ENCODE measurements around the gene CAMKK1. TPM values are rescaled to one million over a fixed set of nuclear protein-coding genes. Genes with fewer than 3 reads are reported as not detected.

Gene CAMKK1
- polyA plus RNA-seq, 1 of the 3 experiments (the other 2 are of a cell fraction): 6.8 TPM

- Histone ChIP-seq H3K9ac (no peak overlapping the region), H4K20me1 (ENCODE audit: insufficient read depth) (no peaks in the 10 kb centered on the region), H3K27me3 (ENCODE audit: insufficient read depth) (no peaks in the 10 kb centered on the region), H3K79me2 (ENCODE audit: insufficient read depth) (no peaks in the 10 kb centered on the region), H3K9me2 (no peaks in the 10 kb centered on the region), H3F3A (replicated peaks; ENCODE audit: insufficient read depth) (no peaks in the 10 kb centered on the region), H3K4me3 (ENCODE audit: low read depth in 2 of 2, low read length in 1 of 2) (no peak overlapping the region), H3K4me2 (no peak overlapping the region), H3K36me3 (replicated peaks in 1 of 2; ENCODE audit: control insufficient read depth in 1 of 2, insufficient read depth in 2 of 2, low read length in 1 of 2) (no peaks in the 10 kb centered on the region), H3K27ac (ENCODE audit: low read depth in 2 of 2, low read length in 1 of 2) (no peak overlapping the region), H3K4me1 (ENCODE audit: control insufficient read depth in 1 of 2, insufficient read depth in 2 of 2, low read depth in 1 of 2, low read length in 1 of 2) (peaks cover 0 to 18% of the 10 kb centered on the region in 2 experiments; a peak in 1 of 4 replicates), H2AFZ (ENCODE audit: low read depth) (no peak overlapping the region), H3K9me3 (no peaks in the 10 kb centered on the region)
- 85% methylated on average over 9 of the region's 13 CpGs for WGBS (ENCODE audit: low lambda C conversion rate)
- CTCF ChIA-PET: interaction anchor here (1.9 to 3.2 kb wide), 3 partner anchors 89 to 178 kb away, joined by 5 to 49 read pairs (median 19); no protein-coding TSS in a partner anchor
- TF ChIP-seq, protein P1, sequence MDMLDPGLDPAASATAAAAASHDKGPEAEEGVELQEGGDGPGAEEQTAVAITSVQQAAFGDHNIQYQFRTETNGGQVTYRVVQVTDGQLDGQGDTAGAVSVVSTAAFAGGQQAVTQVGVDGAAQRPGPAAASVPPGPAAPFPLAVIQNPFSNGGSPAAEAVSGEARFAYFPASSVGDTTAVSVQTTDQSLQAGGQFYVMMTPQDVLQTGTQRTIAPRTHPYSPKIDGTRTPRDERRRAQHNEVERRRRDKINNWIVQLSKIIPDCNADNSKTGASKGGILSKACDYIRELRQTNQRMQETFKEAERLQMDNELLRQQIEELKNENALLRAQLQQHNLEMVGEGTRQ (IDR thresholded peaks at IDR 0.05; ENCODE audit: borderline replicate concordance, low read depth, low read length): no peak
- TF ChIP-seq JUND (IDR thresholded peaks at IDR 0.05) (no peak), RCOR1 (IDR thresholded peaks at IDR 0.05; ENCODE audit: low read length) (no peak), RAD21 (IDR thresholded peaks at IDR 0.05; ENCODE audit: low read length) (no peak)
- no peak for DNase-seq
- POLR2A ChIA-PET: no interaction called here
These were observed 22.7 kb upstream of the CAMKK1 start for GRCh38 chr17:3915581-3915994.

DNA sequence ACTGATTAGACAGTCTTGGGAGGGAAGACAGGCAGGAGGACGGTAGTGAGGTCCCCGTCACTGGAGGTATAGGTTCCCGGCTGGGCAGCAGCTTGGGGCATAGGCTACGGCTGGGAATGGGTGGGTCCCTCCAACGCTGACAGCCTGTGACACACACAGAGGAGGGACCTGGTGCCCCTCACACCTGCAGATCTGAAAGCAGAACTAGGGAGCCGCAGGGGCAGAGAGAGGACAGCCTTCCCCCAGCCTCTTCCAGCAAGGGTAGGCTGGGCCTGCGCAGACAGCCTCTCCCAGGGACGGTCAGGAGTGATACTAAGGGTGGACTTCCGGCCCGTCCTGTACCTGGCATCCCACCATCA, 21.4 kb upstream of the CAMKK1 start:
- 94% methylated on average over 10 of the region's 10 CpGs for WGBS (ENCODE audit: low lambda C conversion rate)
- H3K4me2 ChIP-seq: no peak overlapping the region
- no peaks in the 10 kb centered on the region for H3K9me2 ChIP-seq
- no peak overlapping the region for H3K4me3 ChIP-seq (ENCODE audit: low read depth in 2 of 2, low read length in 1 of 2)
- H2AFZ ChIP-seq (ENCODE audit: low read depth): no peak overlapping the region
- H4K20me1 ChIP-seq (ENCODE audit: insufficient read depth): no peaks in the 10 kb centered on the region
- ChIA-PET POLR2A (no interaction called here), CTCF (interaction anchor here (0.5 to 3.6 kb wide), 66 partner anchors 10 to 499 kb away, joined by 3 to 88 read pairs (median 5); partner anchors contain the start of genes CAMKK1, CYB5D2 and NCBP3)
- DNase-seq: no peak
- no peak overlapping the region for H3K27ac ChIP-seq (ENCODE audit: low read depth in 2 of 2, low read length in 1 of 2)
- no peaks in the 10 kb centered on the region for H3K9me3 ChIP-seq
- TF ChIP-seq, protein P2, sequence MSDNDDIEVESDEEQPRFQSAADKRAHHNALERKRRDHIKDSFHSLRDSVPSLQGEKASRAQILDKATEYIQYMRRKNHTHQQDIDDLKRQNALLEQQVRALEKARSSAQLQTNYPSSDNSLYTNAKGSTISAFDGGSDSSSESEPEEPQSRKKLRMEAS (IDR thresholded peaks at IDR 0.05; ENCODE audit: low read depth): no peak
- TF ChIP-seq YY1 (IDR thresholded peaks at IDR 0.05; ENCODE audit: low read depth): no peak
- no peak for TF ChIP-seq IRF3 (IDR thresholded peaks at IDR 0.05; ENCODE audit: low read depth, low read length)
- TF ChIP-seq, protein P1 (IDR thresholded peaks at IDR 0.05; ENCODE audit: borderline replicate concordance, low read depth, low read length): no peak
- TF ChIP-seq CTCF (IDR thresholded peaks at IDR 0.05): no peak
- no peak overlapping the region for H3K9ac ChIP-seq
- H3F3A ChIP-seq (replicated peaks; ENCODE audit: insufficient read depth): no peaks in the 10 kb centered on the region
- H3K79me2 ChIP-seq (ENCODE audit: insufficient read depth): no peaks in the 10 kb centered on the region
- no peaks in the 10 kb centered on the region for H3K36me3 ChIP-seq (replicated peaks in 1 of 2; ENCODE audit: control insufficient read depth in 1 of 2, insufficient read depth in 2 of 2, low read length in 1 of 2)
- H3K4me1 ChIP-seq (ENCODE audit: control insufficient read depth in 1 of 2, insufficient read depth in 2 of 2, low read depth in 1 of 2, low read length in 1 of 2): peaks cover 0 to 18% of the 10 kb centered on the region in 2 experiments; a peak in 1 of 4 replicates
- no peaks in the 10 kb centered on the region for H3K27me3 ChIP-seq (ENCODE audit: insufficient read depth)
